Mesendoderm (in vitro differentiated cells): ENCODE data around the gene RND2.
A peak's percentile ranks its signal among the peaks of the same experiment; 100 is the strongest.
"Not testable (repeated sequence)": the region's sequence is repeated elsewhere in the genome, so short reads cannot be mapped to it uniquely, and the experiment has no call there.

Experiments used
- DNase-seq: peaks from one replicate; pipeline ENCODE4 v3.0.0; 2013
- H2AK5ac ChIP-seq: 2 replicates; pipeline ENCODE4 v1.6.1; 2013; ENCODE audit warnings: low read length, inconsistent platforms
- H2BK120ac ChIP-seq: 2 replicates; pipeline ENCODE4 v1.6.1; 2013; ENCODE audit warnings: low read depth, mild to moderate bottlenecking, low read length, moderate library complexity, mixed read lengths
- H2BK15ac ChIP-seq: replicated peaks from 2 replicates; pipeline ENCODE4 v1.6.1; 2013; ENCODE audit warnings: low read depth, mild to moderate bottlenecking, moderate library complexity
- H2BK5ac ChIP-seq: 2 replicates; pipeline ENCODE4 v1.6.1; 2013; ENCODE audit warnings: low read length, inconsistent platforms
- H3K18ac ChIP-seq: 2 replicates; pipeline ENCODE4 v1.6.1; 2013; ENCODE audit warnings: mild to moderate bottlenecking, low read length, mixed read lengths
- H3K23ac ChIP-seq: one replicate; pipeline ENCODE4 v1.6.1; 2013; ENCODE audit warnings: low read length
- H3K27ac ChIP-seq: 2 replicates; pipeline ENCODE4 v1.5.1; 2013; ENCODE audit warnings: low read depth, mild to moderate bottlenecking, inconsistent platforms, low read length, moderate library complexity
- H3K27me3 ChIP-seq: 2 replicates; pipeline ENCODE4 v1.6.1; 2013; ENCODE audit warnings: low read length, control low read depth, mild to moderate bottlenecking, inconsistent platforms; ENCODE audit not compliant: insufficient read depth, poor library complexity
- H3K36me3 ChIP-seq: 2 replicates; pipeline ENCODE4 v1.6.1; 2013; ENCODE audit warnings: low read length, inconsistent platforms; ENCODE audit not compliant: control insufficient read depth, insufficient read depth
- H3K4ac ChIP-seq: one replicate; pipeline ENCODE4 v1.6.1; 2013; ENCODE audit warnings: low read depth, mild to moderate bottlenecking, low read length, moderate library complexity
- H3K4me1 ChIP-seq: 2 replicates; pipeline ENCODE4 v1.6.1; 2013; ENCODE audit warnings: low read depth, low read length, inconsistent platforms; ENCODE audit not compliant: control insufficient read depth
- H3K4me2 ChIP-seq: 2 replicates; pipeline ENCODE4 v1.6.1; 2013; ENCODE audit warnings: low read length
- H3K4me3 ChIP-seq: 2 replicates; pipeline ENCODE4 v1.5.1; 2013; ENCODE audit warnings: mild to moderate bottlenecking, low read length
- H3K56ac ChIP-seq: one replicate; pipeline ENCODE4 v1.6.1; 2013; ENCODE audit warnings: low read length
- H3K79me1 ChIP-seq: 2 replicates; pipeline ENCODE4 v1.6.1; 2013; ENCODE audit warnings: low read length, inconsistent platforms
- H3K79me2 ChIP-seq: 2 replicates; pipeline ENCODE4 v1.6.1; 2013; ENCODE audit warnings: mild to moderate bottlenecking, low read length; ENCODE audit not compliant: control insufficient read depth, insufficient read depth
- H3K9ac ChIP-seq: 2 replicates; pipeline ENCODE4 v1.6.1; 2013; ENCODE audit warnings: low read length, inconsistent platforms
- H4K5ac ChIP-seq: one replicate; pipeline ENCODE4 v1.6.1; 2013; ENCODE audit warnings: low read length
- H4K8ac ChIP-seq: one replicate; pipeline ENCODE4 v1.6.1; 2013; ENCODE audit warnings: low read depth, mild to moderate bottlenecking, control low read depth, low read length, moderate library complexity
- WGBS: extraction: QIAGEN DNeasy Blood & Tissue Kit; methylation state at CpG from one replicate; pipeline ENCODE4 v1.1.7; 2013; ENCODE audit warnings: low lambda C conversion rate, missing lambda C conversion rate; ENCODE audit not compliant: insufficient coverage; ENCODE audit errors: extremely low coverage; 5-methylcytosine and 5-hydroxymethylcytosine counted together

Gene RND2

GRCh38 chr17:43051969-43052368, 26.9 kb downstream of the RND2 start:
- Histone ChIP-seq H2BK120ac (no peak overlapping the region), H3K27ac (no peak overlapping the region), H3K56ac (no peak overlapping the region), H3K4me2 (no peak overlapping the region), H2AK5ac (no peak overlapping the region), H4K5ac (no peak overlapping the region), H3K4me1 (no peaks in the 10 kb centered on the region), H3K79me2 (no peaks in the 10 kb centered on the region), H3K36me3 (peaks cover 8% of the 10 kb centered on the region), H4K8ac (no peak overlapping the region), H2BK5ac (no peak overlapping the region), H3K18ac (no peak overlapping the region), H3K23ac (no peak overlapping the region), H3K27me3 (no peaks in the 10 kb centered on the region), H3K4ac (no peak overlapping the region), H3K79me1 (no peaks in the 10 kb centered on the region), H2BK15ac (no peak overlapping the region), H3K9ac (no peak overlapping the region), H3K4me3 (no peak overlapping the region)
- no CpG with 5 or more reads among the region's 1 CpG for WGBS
- DNase-seq = no peak

GRCh38 chr17:43053008-43053407, 28.0 kb downstream of the RND2 start:
- H2BK120ac ChIP-seq, H3K9ac ChIP-seq, H4K5ac ChIP-seq, H3K56ac ChIP-seq, H3K23ac ChIP-seq, H3K27ac ChIP-seq, H4K8ac ChIP-seq, H3K18ac ChIP-seq, H3K27me3 ChIP-seq, H2BK15ac ChIP-seq, H3K4me1 ChIP-seq, H3K4me3 ChIP-seq, H2BK5ac ChIP-seq, DNase-seq, H3K4me2 ChIP-seq, H3K4ac ChIP-seq, H3K79me2 ChIP-seq, H3K36me3 ChIP-seq, H2AK5ac ChIP-seq, H3K79me1 ChIP-seq: not testable (repeated sequence)
- WGBS = no CpG with 5 or more reads among the region's 7 CpGs

GRCh38 chr17:43056051-43056450, 31.0 kb downstream of the RND2 start:
- Histone ChIP-seq H3K4me2 (no peak overlapping the region), H3K23ac (no peak overlapping the region), H2BK15ac (no peak overlapping the region), H4K5ac (no peak overlapping the region), H3K18ac (no peak overlapping the region), H3K4me3 (no peak overlapping the region), H3K4me1 (no peaks in the 10 kb centered on the region), H3K27ac (no peak overlapping the region), H3K36me3 (peaks cover 4% of the 10 kb centered on the region), H2AK5ac (no peak overlapping the region), H2BK120ac (no peak overlapping the region), H3K27me3 (no peaks in the 10 kb centered on the region), H4K8ac (no peak overlapping the region), H3K79me2 (no peaks in the 10 kb centered on the region), H2BK5ac (no peak overlapping the region), H3K9ac (no peak overlapping the region), H3K56ac (no peak overlapping the region), H3K79me1 (no peaks in the 10 kb centered on the region), H3K4ac (no peak overlapping the region)
- WGBS = no CpG with 5 or more reads among the region's 7 CpGs
- DNase-seq = no peak

GRCh38 chr17:43062984-43063638, 38.1 kb downstream of the RND2 start:
- H3K4ac ChIP-seq = no peak overlapping the region
- H3K9ac ChIP-seq = no peak overlapping the region
- no peaks in the 10 kb centered on the region for H3K27me3 ChIP-seq
- no peak overlapping the region for H3K18ac ChIP-seq
- H3K4me3 ChIP-seq = no peak overlapping the region
- no peaks in the 10 kb centered on the region for H3K36me3 ChIP-seq
- WGBS = no CpG with 5 or more reads among the region's 10 CpGs
- H3K27ac ChIP-seq = no peak overlapping the region
- no peak overlapping the region for H2BK15ac ChIP-seq
- H3K56ac ChIP-seq = no peak overlapping the region
- H2BK5ac ChIP-seq = no peak overlapping the region
- no peak overlapping the region for H3K4me2 ChIP-seq
- no peak overlapping the region for H4K8ac ChIP-seq
- no peak overlapping the region for H2BK120ac ChIP-seq
- DNase-seq = no peak
- no peak overlapping the region for H4K5ac ChIP-seq
- no peak overlapping the region for H3K23ac ChIP-seq
- H3K79me2 ChIP-seq = no peaks in the 10 kb centered on the region
- no peak overlapping the region for H2AK5ac ChIP-seq
- no peaks in the 10 kb centered on the region for H3K79me1 ChIP-seq
- H3K4me1 ChIP-seq = no peaks in the 10 kb centered on the region

- no peak overlapping the region for H2BK15ac ChIP-seq
- peak; percentile 8 for DNase-seq
- H3K27me3 ChIP-seq = no peaks in the 10 kb centered on the region
- H2BK120ac ChIP-seq = no peak overlapping the region
- no peak overlapping the region for H3K4me2 ChIP-seq
- no peak overlapping the region for H4K8ac ChIP-seq
- peaks cover 2% of the 10 kb centered on the region for H3K36me3 ChIP-seq
- H2AK5ac ChIP-seq = no peak overlapping the region
- H3K4me3 ChIP-seq = no peak overlapping the region
- H3K4ac ChIP-seq = no peak overlapping the region
- no peak overlapping the region for H4K5ac ChIP-seq
- no peaks in the 10 kb centered on the region for H3K79me2 ChIP-seq
- no peaks in the 10 kb centered on the region for H3K4me1 ChIP-seq
- H3K23ac ChIP-seq = no peak overlapping the region
- H3K79me1 ChIP-seq = no peaks in the 10 kb centered on the region
- no peak overlapping the region for H3K56ac ChIP-seq
- no CpG with 5 or more reads among the region's 6 CpGs for WGBS
- no peak overlapping the region for H3K27ac ChIP-seq
- H2BK5ac ChIP-seq = no peak overlapping the region
- no peak overlapping the region for H3K9ac ChIP-seq
- H3K18ac ChIP-seq = no peak overlapping the region
Observed at GRCh38 chr17:43068570-43069367, 43.7 kb downstream of the RND2 start.
